CD4-positive, alpha-beta T cell (primary cell): ENCODE measurements around the gene SPTLC1. TPM values are rescaled to one million over a fixed set of nuclear protein-coding genes. Genes with fewer than 3 reads are reported as not detected.
"Not testable (repeated sequence)": the region's sequence is repeated elsewhere in the genome, so short reads cannot be mapped to it uniquely, and the experiment has no call there.

Experiments used
- ATAC-seq: fragments of 200-7000 bp; cut with Tn5 transposase; one replicate; pipeline ENCODE4 v1.10.0; 2022; ENCODE audit warnings: mild to moderate bottlenecking; ENCODE audit not compliant: poor library complexity
- CTCF ChIA-PET: fragments of 350-600 bp; sonication (Branson Sonifier 250); formaldehyde crosslinking; loops from one replicate; lab custom pipeline; 2021; ENCODE audit warnings: antibody characterized with exemption, inconsistent platforms; lab: Charles Lee
- POLR2A ChIA-PET: fragments of 350-600 bp; sonication (Branson Sonifier 250); formaldehyde crosslinking; loops from one replicate; lab custom pipeline; 2021; ENCODE audit warnings: antibody characterized with exemption, inconsistent platforms; lab: Charles Lee
- DNase-seq, 14 experiments: peaks; one replicate each; pipeline ENCODE4 v3.0.0-alpha.2; 2013 to 2020; ENCODE audit warnings: mixed read lengths in 2 of 14
- H3K27ac ChIP-seq, 2 donors: one replicate each; pipeline versions ENCODE4 v1.5.1 to v1.7.0; 2013; ENCODE audit warnings: low read length in 2 of 2, low read depth in 1 of 2, mild to moderate bottlenecking in 1 of 2
- H3K27me3 ChIP-seq, 2 experiments: 1 replicate in 1 of 2; 2 replicates in 1 of 2; pipeline versions ENCODE4 v1.6.1 to v1.7.0; 2013; ENCODE audit warnings: low read length in 2 of 2, control low read depth in 1 of 2, mild to moderate bottlenecking in 1 of 2, moderate library complexity in 1 of 2; ENCODE audit not compliant: insufficient read depth in 2 of 2, control insufficient read depth in 1 of 2
- H3K36me3 ChIP-seq: one replicate; pipeline ENCODE4 v1.6.1; 2013; ENCODE audit warnings: low read length, control low read depth; ENCODE audit not compliant: insufficient read depth
- H3K4me1 ChIP-seq: one replicate; pipeline ENCODE4 v1.6.1; 2013; ENCODE audit warnings: low read length, control low read depth; ENCODE audit not compliant: insufficient read depth
- H3K4me3 ChIP-seq: one replicate; pipeline ENCODE4 v1.5.1; 2013; ENCODE audit warnings: mild to moderate bottlenecking, low read length, moderate library complexity
- H3K9me3 ChIP-seq, 2 experiments: 1 replicate in 1 of 2; 2 replicates in 1 of 2; pipeline versions ENCODE4 v1.6.1 to v1.7.0; 2013; ENCODE audit warnings: low read length in 2 of 2, mild to moderate bottlenecking in 2 of 2, control low read depth in 1 of 2, moderate library complexity in 1 of 2; ENCODE audit not compliant: control insufficient read depth in 1 of 2, insufficient read depth in 1 of 2
- H3K27ac Mint-ChIP-seq: one replicate; pipeline ENCODE4 v1.8.0; 2020; ENCODE audit warnings: mixed read lengths
- H3K27me3 Mint-ChIP-seq: one replicate; pipeline ENCODE4 v1.8.0; 2021; ENCODE audit warnings: mixed read lengths
- H3K36me3 Mint-ChIP-seq: one replicate; pipeline ENCODE4 v1.8.0; 2021; ENCODE audit warnings: low read depth, mixed read lengths
- H3K4me1 Mint-ChIP-seq: one replicate; pipeline ENCODE4 v1.8.0; 2021; ENCODE audit warnings: low read depth, mixed read lengths
- H3K4me3 Mint-ChIP-seq: one replicate; pipeline ENCODE4 v1.8.0; 2020; ENCODE audit warnings: mild to moderate bottlenecking, mixed read lengths
- H3K9me3 Mint-ChIP-seq: one replicate; pipeline ENCODE4 v1.8.0; 2020; ENCODE audit warnings: mixed read lengths
- intact Hi-C, 2 experiments: fragments of 100-400 bp; cut with DNase I in 1 of 2; cut with micrococcal nuclease in 1 of 2; formaldehyde crosslinking; loops; one replicate each; pipeline versions ENCODE4 v1.15.1 to v1.9.0; 2023 to 2025; cut with DNase I, micrococcal nuclease
- total RNA-seq, 174 experiments: library from RNA in 2 of 174; stranded (reverse) in 2 of 174; gene quantifications; one replicate each; pipeline ENCODE4 v1.2.3 and lab custom pipeline; 2021 to 2026
- TF ChIP-seq, protein P1 (sequence below): fragments of 200-600 bp; IDR thresholded peaks from one replicate; pipeline ENCODE4 v1.8.0; 2022; ENCODE audit warnings: antibody characterized with exemption, mild to moderate bottlenecking

SPTLC1 gene
- total RNA-seq, 2 experiments from 2014 or later = 40.9 to 43.0 TPM

DNA sequence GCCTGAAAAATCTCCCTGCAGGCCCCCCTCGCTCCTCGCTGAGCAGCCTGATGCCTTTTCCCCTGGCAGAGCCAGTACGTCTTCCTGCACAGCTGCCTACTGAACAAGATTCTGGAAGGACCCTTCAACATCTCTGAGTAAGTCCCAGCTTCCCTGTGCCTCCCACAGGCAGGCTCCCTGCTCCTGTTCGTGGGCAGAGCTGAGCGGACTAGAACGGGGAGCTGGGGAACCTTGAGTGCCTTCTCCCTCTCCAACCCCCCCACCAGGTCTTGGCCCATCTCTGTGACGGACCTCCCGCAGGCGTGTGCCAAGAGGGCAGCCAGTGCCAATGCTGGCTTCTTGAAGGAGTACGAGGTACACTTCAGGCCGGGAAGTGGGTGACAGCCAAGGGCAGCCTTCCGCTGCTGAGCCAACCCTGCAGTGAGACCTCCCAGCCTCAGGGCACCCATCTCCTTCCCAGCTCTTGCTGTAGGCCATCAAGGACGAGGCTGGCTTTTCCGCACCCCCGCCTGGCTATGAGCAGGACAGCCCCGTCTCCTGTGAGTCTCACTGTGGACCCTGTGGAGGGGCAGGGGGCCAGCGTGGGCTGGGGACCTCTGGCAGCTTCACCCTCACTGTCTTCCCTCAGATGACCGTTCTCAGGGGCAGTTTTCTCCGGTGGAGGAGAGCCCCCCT lies 21.1 kb upstream of the SPTLC1 start:
- H3K36me3 Mint-ChIP-seq = no peaks in the 10 kb centered on the region
- Histone ChIP-seq H3K27me3 (peaks cover 10 to 11% of the 10 kb centered on the region in 2 experiments), H3K9me3 (peaks cover 0 to 8% of the 10 kb centered on the region in 2 experiments), H3K36me3 (no peaks in the 10 kb centered on the region), H3K27ac (no peak overlapping the region), H3K4me3 (no peak overlapping the region), H3K4me1 (peaks cover 23% of the 10 kb centered on the region)
- intact Hi-C loops = no loop called here
- H3K27me3 Mint-ChIP-seq = peaks cover 42% of the 10 kb centered on the region
- H3K27ac Mint-ChIP-seq = no peak overlapping the region
- POLR2A ChIA-PET = interaction anchor here (0.6 kb wide), 1 partner anchor 607 kb away, joined by 3 read pairs; no protein-coding TSS in a partner anchor
- DNase-seq = no peak
- H3K9me3 Mint-ChIP-seq = no peaks in the 10 kb centered on the region
- CTCF ChIA-PET = no interaction called here
- H3K4me1 Mint-ChIP-seq = peaks cover 17% of the 10 kb centered on the region
- TF ChIP-seq, protein P1, sequence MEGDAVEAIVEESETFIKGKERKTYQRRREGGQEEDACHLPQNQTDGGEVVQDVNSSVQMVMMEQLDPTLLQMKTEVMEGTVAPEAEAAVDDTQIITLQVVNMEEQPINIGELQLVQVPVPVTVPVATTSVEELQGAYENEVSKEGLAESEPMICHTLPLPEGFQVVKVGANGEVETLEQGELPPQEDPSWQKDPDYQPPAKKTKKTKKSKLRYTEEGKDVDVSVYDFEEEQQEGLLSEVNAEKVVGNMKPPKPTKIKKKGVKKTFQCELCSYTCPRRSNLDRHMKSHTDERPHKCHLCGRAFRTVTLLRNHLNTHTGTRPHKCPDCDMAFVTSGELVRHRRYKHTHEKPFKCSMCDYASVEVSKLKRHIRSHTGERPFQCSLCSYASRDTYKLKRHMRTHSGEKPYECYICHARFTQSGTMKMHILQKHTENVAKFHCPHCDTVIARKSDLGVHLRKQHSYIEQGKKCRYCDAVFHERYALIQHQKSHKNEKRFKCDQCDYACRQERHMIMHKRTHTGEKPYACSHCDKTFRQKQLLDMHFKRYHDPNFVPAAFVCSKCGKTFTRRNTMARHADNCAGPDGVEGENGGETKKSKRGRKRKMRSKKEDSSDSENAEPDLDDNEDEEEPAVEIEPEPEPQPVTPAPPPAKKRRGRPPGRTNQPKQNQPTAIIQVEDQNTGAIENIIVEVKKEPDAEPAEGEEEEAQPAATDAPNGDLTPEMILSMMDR = no peak
- no peak overlapping the region for H3K4me3 Mint-ChIP-seq
- no peak for ATAC-seq

DNA sequence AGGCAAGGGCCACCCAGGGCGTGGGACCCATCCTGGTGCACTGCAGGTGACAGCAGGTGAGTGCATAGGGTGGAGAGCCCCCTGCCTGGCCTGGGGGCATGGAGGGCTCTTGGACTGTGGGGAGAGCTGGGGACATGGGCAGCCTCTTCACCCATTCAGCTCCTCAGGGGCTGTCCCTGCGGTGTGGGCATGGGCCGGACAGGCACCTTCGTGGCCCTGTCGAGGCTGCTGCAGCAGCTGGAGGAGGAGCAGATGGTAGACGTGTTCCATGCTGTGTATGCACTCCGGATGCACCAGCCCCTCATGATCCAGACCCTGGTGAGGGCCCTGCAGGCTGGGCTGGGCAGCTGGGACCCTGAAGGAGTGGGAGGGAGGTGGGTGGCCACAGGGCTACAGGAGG lies 20.4 kb upstream of the SPTLC1 start:
- Mint-ChIP-seq H3K9me3 (no peaks in the 10 kb centered on the region), H3K27ac (no peak overlapping the region), H3K27me3 (peaks cover 43% of the 10 kb centered on the region), H3K4me1 (peaks cover 10% of the 10 kb centered on the region), H3K36me3 (no peaks in the 10 kb centered on the region), H3K4me3 (no peak overlapping the region)
- ChIA-PET POLR2A (interaction anchor here (0.6 kb wide), 1 partner anchor 607 kb away, joined by 3 read pairs; no protein-coding TSS in a partner anchor), CTCF (no interaction called here)
- no peak overlapping the region for H3K4me3 ChIP-seq
- peaks cover 3 to 6% of the 10 kb centered on the region in 2 experiments for H3K27me3 ChIP-seq
- ATAC-seq (no peak), DNase-seq (no peak)
- no peaks in the 10 kb centered on the region for H3K36me3 ChIP-seq
- TF ChIP-seq, protein P1 = no peak
- peaks cover 0 to 3% of the 10 kb centered on the region in 2 experiments for H3K9me3 ChIP-seq
- no peak overlapping the region for H3K27ac ChIP-seq
- intact Hi-C loops = no loop called here
- peaks cover 18% of the 10 kb centered on the region for H3K4me1 ChIP-seq

DNA sequence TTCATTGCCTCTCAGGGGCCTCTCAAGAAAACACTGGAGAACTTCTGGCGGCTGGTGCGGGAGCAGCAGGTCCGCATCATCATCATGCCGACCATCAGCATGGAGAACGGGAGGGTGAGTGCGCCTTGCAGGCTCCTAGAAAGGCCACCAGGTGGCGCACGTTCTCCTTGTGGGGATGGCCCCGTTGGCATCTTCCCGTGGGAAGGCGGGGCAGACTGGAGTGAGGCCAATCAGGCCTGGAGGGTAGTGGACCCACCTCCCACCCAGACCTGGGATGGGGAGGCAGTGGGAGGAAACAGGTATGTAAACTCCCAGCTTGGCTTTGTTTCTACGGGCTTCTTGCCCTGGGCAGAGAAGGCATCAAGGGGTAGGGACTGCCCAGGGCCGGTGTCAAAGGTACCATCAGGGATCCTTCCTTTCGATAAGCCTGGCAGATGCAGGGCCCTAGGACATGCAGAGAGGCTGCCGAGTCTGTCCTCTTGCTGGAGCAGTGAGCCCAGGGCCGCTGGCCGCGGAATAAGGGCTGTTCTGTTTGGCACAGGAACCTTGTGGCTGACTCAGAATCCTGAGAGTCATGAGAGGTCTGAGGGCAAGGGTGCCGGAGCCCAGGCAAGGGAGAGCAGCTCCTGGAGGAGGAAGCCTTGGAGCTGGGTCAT lies 18.9 kb upstream of the SPTLC1 start:
- Histone ChIP-seq H3K27ac (no peak overlapping the region), H3K4me1 (peaks cover 12% of the 10 kb centered on the region), H3K9me3 (no peaks in the 10 kb centered on the region), H3K27me3 (peaks cover 0 to 3% of the 10 kb centered on the region in 2 experiments), H3K4me3 (no peak overlapping the region), H3K36me3 (no peaks in the 10 kb centered on the region)
- intact Hi-C loops = loop anchor here in 1 of 2 experiments (1.0 kb wide), 1 partner anchor 500 kb away; no protein-coding TSS in a partner anchor
- DNase-seq (peak; percentile 56 to 87 (median 64)), ATAC-seq (peak; percentile 86)
- Mint-ChIP-seq H3K4me3 (no peak overlapping the region), H3K9me3 (no peaks in the 10 kb centered on the region), H3K27ac (no peak overlapping the region), H3K36me3 (no peaks in the 10 kb centered on the region), H3K4me1 (peaks cover 7% of the 10 kb centered on the region), H3K27me3 (peaks cover 36% of the 10 kb centered on the region)
- TF ChIP-seq, protein P1 = peak; percentile 89
- CTCF ChIA-PET = interaction anchor here (0.6 kb wide), 1 partner anchor 19 kb away, joined by 3 read pairs; the partner anchor contains the start of gene SPTLC1
- POLR2A ChIA-PET = no interaction called here

DNA sequence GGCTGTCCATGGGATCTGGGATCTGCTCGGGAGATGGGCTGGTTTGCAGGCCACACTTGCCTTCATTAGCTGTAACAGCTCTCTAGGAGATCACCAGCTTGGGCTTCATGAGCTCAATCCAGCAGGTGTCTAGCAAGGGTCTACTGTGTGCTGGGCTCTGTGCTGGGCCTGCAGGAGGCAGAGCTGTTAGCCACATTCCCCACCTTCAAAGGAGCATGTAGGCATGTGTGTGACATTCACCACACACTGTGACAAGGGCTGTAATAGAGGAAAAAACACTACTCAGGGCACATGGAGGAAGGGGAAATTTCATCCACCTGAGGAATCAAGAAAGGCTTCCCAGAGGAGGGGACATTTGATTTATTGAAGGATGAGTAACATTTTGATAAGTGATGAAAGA lies 17.7 kb upstream of the SPTLC1 start:
- DNase-seq = peak in 1 of 14 experiments; percentile 39
- H3K27me3 ChIP-seq, H3K36me3 ChIP-seq, H3K9me3 Mint-ChIP-seq, H3K4me3 Mint-ChIP-seq, H3K9me3 ChIP-seq, CTCF ChIA-PET, POLR2A ChIA-PET, H3K27ac Mint-ChIP-seq, H3K4me3 ChIP-seq, intact Hi-C loops, ATAC-seq, H3K27ac ChIP-seq, H3K4me1 Mint-ChIP-seq, H3K36me3 Mint-ChIP-seq: not testable (repeated sequence)
- H3K27me3 Mint-ChIP-seq = peaks cover 33% of the 10 kb centered on the region
- peaks cover 11% of the 10 kb centered on the region for H3K4me1 ChIP-seq
